ENCODE results near the gene USP22.

The USP22 gene

GRCh38 chr17:21003007-21003621 lies 39.7 kb downstream of the USP22 start:
- Histone ChIP-seq H2BK5ac (ENCODE audit: low read depth, low read length, poor library complexity) (no peak overlapping the region), H3K18ac (ENCODE audit: low read length) (no peak overlapping the region), H3K4me1 (ENCODE audit: control insufficient read depth in 1 of 2, insufficient read depth in 2 of 2, low read length in 2 of 2) (no peaks in the 10 kb centered on the region), H3K4me2 (ENCODE audit: low read length) (no peak overlapping the region), H4K12ac (ENCODE audit: low read depth, low read length) (no peak overlapping the region), H3K79me1 (ENCODE audit: low read length) (no peaks in the 10 kb centered on the region), H3K9ac (ENCODE audit: low read length) (no peak overlapping the region), H4K91ac (ENCODE audit: low read depth, low read length) (no peak overlapping the region), H3K36me3 (ENCODE audit: control insufficient read depth in 1 of 2, insufficient read depth in 2 of 2, low read length in 2 of 2) (peaks cover 72 to 87% of the 10 kb centered on the region in 2 experiments), H3K23ac (ENCODE audit: low read length) (no peak overlapping the region), H3K79me2 (ENCODE audit: control insufficient read depth, insufficient read depth, low read length, poor library complexity) (no peaks in the 10 kb centered on the region), H2AK5ac (ENCODE audit: low read length) (no peak overlapping the region), H2AFZ (ENCODE audit: insufficient read depth, low read length, poor library complexity) (no peak overlapping the region), H3K4ac (ENCODE audit: low read depth, low read length) (no peak overlapping the region), H3K4me3 (ENCODE audit: low read depth, low read length) (no peak overlapping the region), H2BK120ac (ENCODE audit: insufficient read depth, low read length, poor library complexity) (no peak overlapping the region), H3K9me3 (ENCODE audit: insufficient read depth, low read depth, low read length) (peaks cover 3% of the 10 kb centered on the region), H3K14ac (ENCODE audit: low read length) (no peak overlapping the region), H3K27ac (ENCODE audit: low read depth, low read length) (no peak overlapping the region), H2BK12ac (ENCODE audit: low read length) (no peak overlapping the region), H3K27me3 (ENCODE audit: insufficient read depth, low read length) (no peaks in the 10 kb centered on the region), H4K8ac (ENCODE audit: low read depth, low read length) (no peak overlapping the region)
- no CpG with 5 or more reads among the region's 11 CpGs for WGBS (ENCODE audit: extremely low coverage, insufficient coverage, insufficient read length)
- no peak for DNase-seq

DNA sequence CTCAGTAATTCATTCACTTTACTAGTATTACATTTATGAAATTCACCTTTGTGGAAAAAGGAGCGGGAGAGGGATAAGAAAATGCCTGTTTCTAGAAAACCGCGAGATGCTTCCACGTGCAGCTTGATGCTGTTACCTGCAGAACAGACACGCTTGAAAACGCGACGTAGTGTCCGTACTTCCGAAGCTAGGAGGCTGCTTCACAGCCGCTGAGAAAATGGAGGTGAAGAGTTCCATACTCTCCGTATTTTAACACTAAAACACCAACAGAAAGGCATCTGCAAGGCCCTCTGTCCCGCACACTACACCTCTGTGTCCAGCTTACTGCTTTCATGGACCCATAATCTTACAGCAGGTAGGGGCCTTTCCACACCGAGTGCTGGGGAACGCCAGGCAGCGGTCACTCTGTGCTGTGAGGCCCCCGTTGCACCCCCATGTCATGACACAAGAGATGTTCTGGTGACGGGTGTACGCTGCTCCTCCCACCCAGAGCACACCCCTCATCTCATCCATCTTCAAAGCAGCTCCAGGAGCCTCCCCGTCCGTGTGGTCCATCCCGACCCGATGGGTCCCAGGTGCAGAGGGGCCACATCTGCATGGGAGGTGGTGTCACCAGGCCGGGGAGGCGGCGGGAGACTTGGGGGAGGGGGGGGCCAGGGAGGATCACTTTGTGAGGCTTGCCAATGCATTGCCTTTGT lies 40.4 kb downstream of the USP22 start:
- Histone ChIP-seq H2BK5ac (ENCODE audit: low read depth, low read length, poor library complexity) (no peak overlapping the region), H4K8ac (ENCODE audit: low read depth, low read length) (no peak overlapping the region), H3K18ac (ENCODE audit: low read length) (no peak overlapping the region), H3K9me3 (ENCODE audit: insufficient read depth, low read depth, low read length) (peaks cover 3% of the 10 kb centered on the region), H3K79me1 (ENCODE audit: low read length) (no peaks in the 10 kb centered on the region), H3K79me2 (ENCODE audit: control insufficient read depth, insufficient read depth, low read length, poor library complexity) (no peaks in the 10 kb centered on the region), H3K4me1 (ENCODE audit: control insufficient read depth in 1 of 2, insufficient read depth in 2 of 2, low read length in 2 of 2) (no peaks in the 10 kb centered on the region), H2BK120ac (ENCODE audit: insufficient read depth, low read length, poor library complexity) (no peak overlapping the region), H3K4ac (ENCODE audit: low read depth, low read length) (no peak overlapping the region), H2AFZ (ENCODE audit: insufficient read depth, low read length, poor library complexity) (no peak overlapping the region), H2AK5ac (ENCODE audit: low read length) (no peak overlapping the region), H3K27me3 (ENCODE audit: insufficient read depth, low read length) (no peaks in the 10 kb centered on the region), H4K91ac (ENCODE audit: low read depth, low read length) (no peak overlapping the region), H3K4me3 (ENCODE audit: low read depth, low read length) (no peak overlapping the region), H4K12ac (ENCODE audit: low read depth, low read length) (no peak overlapping the region), H3K9ac (ENCODE audit: low read length) (no peak overlapping the region), H3K4me2 (ENCODE audit: low read length) (no peak overlapping the region), H2BK12ac (ENCODE audit: low read length) (no peak overlapping the region), H3K36me3 (ENCODE audit: control insufficient read depth in 1 of 2, insufficient read depth in 2 of 2, low read length in 2 of 2) (peaks cover 68 to 84% of the 10 kb centered on the region in 2 experiments), H3K14ac (ENCODE audit: low read length) (no peak overlapping the region), H3K27ac (ENCODE audit: low read depth, low read length) (no peak overlapping the region), H3K23ac (ENCODE audit: low read length) (no peak overlapping the region)
- no CpG with 5 or more reads among the region's 26 CpGs for WGBS (ENCODE audit: extremely low coverage, insufficient coverage, insufficient read length)
- DNase-seq = no peak

GRCh38 chr17:21001813-21002221 lies 41.0 kb downstream of the USP22 start:
- H3K4me1 ChIP-seq (ENCODE audit: control insufficient read depth in 1 of 2, insufficient read depth in 2 of 2, low read length in 2 of 2) = no peaks in the 10 kb centered on the region
- H3K79me1 ChIP-seq (ENCODE audit: low read length) = no peaks in the 10 kb centered on the region
- no peak overlapping the region for H3K4me2 ChIP-seq (ENCODE audit: low read length)
- no peak overlapping the region for H3K23ac ChIP-seq (ENCODE audit: low read length)
- H4K12ac ChIP-seq (ENCODE audit: low read depth, low read length) = no peak overlapping the region
- H3K9me3 ChIP-seq (ENCODE audit: insufficient read depth, low read depth, low read length) = peaks cover 3% of the 10 kb centered on the region
- H2BK120ac ChIP-seq (ENCODE audit: insufficient read depth, low read length, poor library complexity) = no peak overlapping the region
- H3K18ac ChIP-seq (ENCODE audit: low read length) = no peak overlapping the region
- no peaks in the 10 kb centered on the region for H3K79me2 ChIP-seq (ENCODE audit: control insufficient read depth, insufficient read depth, low read length, poor library complexity)
- no peak overlapping the region for H4K91ac ChIP-seq (ENCODE audit: low read depth, low read length)
- H2AFZ ChIP-seq (ENCODE audit: insufficient read depth, low read length, poor library complexity) = no peak overlapping the region
- H4K8ac ChIP-seq (ENCODE audit: low read depth, low read length) = no peak overlapping the region
- DNase-seq = no peak
- H2BK12ac ChIP-seq (ENCODE audit: low read length) = no peak overlapping the region
- H3K14ac ChIP-seq (ENCODE audit: low read length) = no peak overlapping the region
- no peak overlapping the region for H2BK5ac ChIP-seq (ENCODE audit: low read depth, low read length, poor library complexity)
- no peak overlapping the region for H3K9ac ChIP-seq (ENCODE audit: low read length)
- no peak overlapping the region for H3K4me3 ChIP-seq (ENCODE audit: low read depth, low read length)
- H3K27ac ChIP-seq (ENCODE audit: low read depth, low read length) = no peak overlapping the region
- no peak overlapping the region for H2AK5ac ChIP-seq (ENCODE audit: low read length)
- no peaks in the 10 kb centered on the region for H3K27me3 ChIP-seq (ENCODE audit: insufficient read depth, low read length)
- H3K4ac ChIP-seq (ENCODE audit: low read depth, low read length) = no peak overlapping the region
- H3K36me3 ChIP-seq (ENCODE audit: control insufficient read depth in 1 of 2, insufficient read depth in 2 of 2, low read length in 2 of 2) = peaks cover 64 to 78% of the 10 kb centered on the region in 2 experiments
- WGBS (ENCODE audit: extremely low coverage, insufficient coverage, insufficient read length) = no CpG with 5 or more reads among the region's 12 CpGs

DNA sequence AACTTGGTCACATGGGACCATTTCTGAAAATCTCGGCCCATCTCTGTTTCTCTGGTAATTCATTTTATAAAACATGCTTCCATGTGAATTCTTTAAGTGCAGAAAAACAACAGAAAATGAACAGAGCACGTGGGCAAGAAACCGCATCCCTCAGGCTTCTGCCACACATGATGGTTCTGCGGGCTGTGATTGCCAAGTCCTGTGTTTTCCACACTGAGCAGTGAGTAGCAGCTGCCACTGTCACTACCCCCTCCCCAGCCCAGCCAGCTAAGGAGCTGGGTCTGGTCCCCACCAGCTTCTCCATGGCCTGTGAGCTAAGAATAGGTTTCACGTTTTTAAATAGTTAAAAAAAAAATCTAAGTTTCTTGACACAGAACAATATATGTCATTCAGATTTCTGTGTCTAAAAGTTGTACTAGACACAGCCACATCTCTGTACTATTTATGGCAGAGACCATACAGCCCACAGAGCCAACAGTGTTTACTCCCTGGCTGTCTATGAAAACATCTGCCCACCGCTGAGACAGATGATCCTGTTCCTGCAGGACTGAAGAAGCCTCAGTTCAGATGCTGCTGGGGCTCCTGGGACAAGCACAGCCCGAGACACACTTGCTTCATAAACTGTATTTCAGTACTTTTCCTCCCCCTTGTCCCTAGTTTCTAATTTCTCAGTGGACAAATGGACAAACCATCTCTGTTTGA lies 41.5 kb downstream of the USP22 start:
- WGBS (ENCODE audit: extremely low coverage, insufficient coverage, insufficient read length) = no CpG with 5 or more reads among the region's 7 CpGs
- Histone ChIP-seq H2BK120ac (ENCODE audit: insufficient read depth, low read length, poor library complexity) (no peak overlapping the region), H3K18ac (ENCODE audit: low read length) (no peak overlapping the region), H4K12ac (ENCODE audit: low read depth, low read length) (no peak overlapping the region), H3K14ac (ENCODE audit: low read length) (no peak overlapping the region), H3K4me2 (ENCODE audit: low read length) (no peak overlapping the region), H3K9ac (ENCODE audit: low read length) (no peak overlapping the region), H2BK12ac (ENCODE audit: low read length) (no peak overlapping the region), H3K79me2 (ENCODE audit: control insufficient read depth, insufficient read depth, low read length, poor library complexity) (no peaks in the 10 kb centered on the region), H3K4me3 (ENCODE audit: low read depth, low read length) (no peak overlapping the region), H2AK5ac (ENCODE audit: low read length) (no peak overlapping the region), H3K23ac (ENCODE audit: low read length) (no peak overlapping the region), H3K4me1 (ENCODE audit: control insufficient read depth in 1 of 2, insufficient read depth in 2 of 2, low read length in 2 of 2) (no peaks in the 10 kb centered on the region), H3K4ac (ENCODE audit: low read depth, low read length) (no peak overlapping the region), H3K79me1 (ENCODE audit: low read length) (no peaks in the 10 kb centered on the region), H3K27me3 (ENCODE audit: insufficient read depth, low read length) (no peaks in the 10 kb centered on the region), H3K27ac (ENCODE audit: low read depth, low read length) (no peak overlapping the region), H3K9me3 (ENCODE audit: insufficient read depth, low read depth, low read length) (peaks cover 3% of the 10 kb centered on the region), H2AFZ (ENCODE audit: insufficient read depth, low read length, poor library complexity) (no peak overlapping the region), H2BK5ac (ENCODE audit: low read depth, low read length, poor library complexity) (no peak overlapping the region), H4K8ac (ENCODE audit: low read depth, low read length) (no peak overlapping the region), H4K91ac (ENCODE audit: low read depth, low read length) (no peak overlapping the region), H3K36me3 (ENCODE audit: control insufficient read depth in 1 of 2, insufficient read depth in 2 of 2, low read length in 2 of 2) (peaks cover 61 to 75% of the 10 kb centered on the region in 2 experiments)
- DNase-seq = no peak
